ENCODE results near the gene AKIP1.
"Not testable (repeated sequence)": the region's sequence is repeated elsewhere in the genome, so short reads cannot be mapped to it uniquely, and the experiment has no call there.

GRCh38 chr11:8891185-8891584, 19.8 kb upstream of the AKIP1 start:
- TF ChIP-seq EZH2 (IDR thresholded peaks at IDR 0.05); FOXP2 (optimal IDR thresholded peaks at IDR 0.05; ENCODE audit: control extremely low read depth, extremely low read length, insufficient read depth): not testable (repeated sequence)
